HG03432 (cell line): Measurements from ENCODE around the gene MAGI2.

ENCODE experiments used
- ATAC-seq: cut with Tn5 transposase; IDR thresholded peaks from one replicate; pipeline ENCODE4 v1.9.1; 2021; ENCODE audit warnings: mild to moderate bottlenecking, moderate library complexity; ENCODE audit not compliant: unreplicated experiment

The MAGI2 gene

DNA sequence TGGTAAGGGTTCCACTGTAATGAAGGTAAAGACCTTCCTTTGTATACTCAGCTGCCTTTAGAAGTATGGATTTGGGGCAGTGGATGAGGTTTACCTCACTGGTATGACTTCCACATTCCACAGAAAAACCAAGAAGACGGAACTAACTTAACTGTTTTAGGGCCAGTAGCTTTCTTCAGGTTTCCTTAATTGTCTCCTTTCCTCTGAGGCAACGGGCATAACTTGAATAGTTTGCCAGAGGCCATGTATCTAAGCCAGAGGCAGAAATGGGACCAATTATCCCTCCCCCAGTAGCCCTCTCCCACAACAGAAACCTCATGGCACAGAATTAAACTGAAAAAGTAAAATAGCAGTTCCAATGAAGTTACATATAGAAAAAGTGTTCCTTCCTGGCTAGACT, 1373.2 kb downstream of the MAGI2 start:
- no peak for ATAC-seq

- no peak for ATAC-seq
Measured at GRCh38 chr7:78074713-78075112, 1378.8 kb downstream of the MAGI2 start.

- ATAC-seq = no peak
Measured at GRCh38 chr7:78073609-78074382, 1379.7 kb downstream of the MAGI2 start.

DNA sequence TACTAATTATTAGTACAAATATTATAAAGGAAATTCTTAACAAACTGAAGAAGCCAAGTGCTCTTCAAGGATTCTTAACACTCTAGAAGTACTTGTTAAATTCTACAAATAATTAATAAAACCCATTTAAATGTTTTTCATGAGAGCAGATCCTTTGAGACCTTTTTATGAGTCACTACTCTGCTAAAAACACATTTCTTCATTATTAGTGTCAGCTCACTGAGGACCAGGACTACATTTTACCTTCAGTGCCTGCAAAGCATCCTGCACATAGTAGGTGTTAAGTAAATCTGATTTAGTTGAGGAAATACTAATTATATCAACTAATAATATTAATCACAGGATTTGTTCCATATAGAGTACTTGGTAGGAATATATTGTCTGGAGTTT, 1381.3 kb downstream of the MAGI2 start:
- no peak for ATAC-seq

- no peak for ATAC-seq
Measured at GRCh38 chr7:78071491-78072200, 1381.8 kb downstream of the MAGI2 start.

DNA sequence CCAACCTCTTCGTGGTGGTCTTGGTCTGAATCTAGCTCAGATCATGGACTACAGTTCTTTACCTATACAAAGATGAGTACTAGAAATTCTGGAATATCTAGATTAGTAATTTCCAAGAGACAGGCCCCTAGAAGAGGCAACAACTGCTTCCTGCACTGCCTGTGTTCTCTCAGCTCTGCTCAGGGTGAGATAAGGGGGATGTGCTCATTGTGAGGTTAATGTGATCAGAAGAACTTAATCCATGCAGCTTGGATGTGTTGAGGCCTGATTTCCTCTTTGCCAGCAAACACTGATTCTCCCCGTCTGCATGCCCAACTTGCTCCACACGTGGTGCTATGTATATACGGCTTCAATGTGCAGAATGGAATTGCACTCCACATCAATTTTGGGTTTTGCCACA, 1386.9 kb downstream of the MAGI2 start:
- ATAC-seq = no peak

GRCh38 chr7:78063758-78064157, 1389.7 kb downstream of the MAGI2 start:
- ATAC-seq = no peak

- no peak for ATAC-seq
Measured at GRCh38 chr7:78062214-78062613, 1391.3 kb downstream of the MAGI2 start.

GRCh38 chr7:78057571-78057970, 1395.9 kb downstream of the MAGI2 start:
- ATAC-seq = no peak

- ATAC-seq = no peak
Measured at GRCh38 chr7:78055599-78055998, 1397.9 kb downstream of the MAGI2 start.

- no peak for ATAC-seq
Measured at GRCh38 chr7:78055001-78055573, 1398.4 kb downstream of the MAGI2 start.

DNA sequence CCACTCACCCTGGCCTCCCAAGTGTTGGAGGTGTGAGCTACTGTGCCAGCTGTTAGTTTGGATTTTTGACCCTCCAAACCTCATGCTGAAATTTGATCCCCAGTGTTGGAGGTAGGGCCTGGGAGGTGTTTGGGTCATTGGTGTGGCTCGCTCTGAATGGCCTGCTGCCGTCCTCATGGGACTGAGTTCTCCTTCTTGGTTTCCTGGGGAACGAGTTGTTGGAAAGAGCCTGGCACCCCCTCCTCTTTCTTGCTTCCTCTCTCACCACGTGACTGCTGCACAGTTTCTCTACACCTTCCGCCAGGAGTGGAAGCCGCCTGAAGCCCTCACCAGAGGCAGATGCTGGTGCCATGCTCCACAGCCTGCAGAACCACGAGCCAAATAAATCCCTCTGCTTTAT, 1401.4 kb downstream of the MAGI2 start:
- ATAC-seq = no peak

GRCh38 chr7:78047800-78048199, 1405.7 kb downstream of the MAGI2 start:
- no peak for ATAC-seq

GRCh38 chr7:78043159-78043558, 1410.3 kb downstream of the MAGI2 start:
- no peak for ATAC-seq

DNA sequence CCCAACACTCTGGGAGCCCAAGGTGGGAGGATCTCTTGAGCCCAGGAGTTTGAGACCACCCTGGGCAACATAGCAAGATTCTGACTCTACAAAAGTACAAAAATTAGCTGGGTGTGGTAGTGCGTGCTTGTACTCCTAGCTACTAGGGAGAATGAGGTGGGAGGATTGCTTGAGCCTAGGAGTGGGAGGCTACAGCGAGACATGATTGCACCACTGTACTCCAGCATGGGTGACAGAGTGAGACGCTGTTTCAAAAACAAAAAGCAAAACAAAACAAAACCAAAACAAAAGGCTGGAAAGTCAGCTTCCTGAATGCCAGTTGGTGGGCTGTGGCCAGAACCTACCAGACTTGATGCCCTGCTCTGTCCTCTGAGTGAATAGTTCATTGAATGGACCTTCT, 1412.0 kb downstream of the MAGI2 start:
- no peak for ATAC-seq

DNA sequence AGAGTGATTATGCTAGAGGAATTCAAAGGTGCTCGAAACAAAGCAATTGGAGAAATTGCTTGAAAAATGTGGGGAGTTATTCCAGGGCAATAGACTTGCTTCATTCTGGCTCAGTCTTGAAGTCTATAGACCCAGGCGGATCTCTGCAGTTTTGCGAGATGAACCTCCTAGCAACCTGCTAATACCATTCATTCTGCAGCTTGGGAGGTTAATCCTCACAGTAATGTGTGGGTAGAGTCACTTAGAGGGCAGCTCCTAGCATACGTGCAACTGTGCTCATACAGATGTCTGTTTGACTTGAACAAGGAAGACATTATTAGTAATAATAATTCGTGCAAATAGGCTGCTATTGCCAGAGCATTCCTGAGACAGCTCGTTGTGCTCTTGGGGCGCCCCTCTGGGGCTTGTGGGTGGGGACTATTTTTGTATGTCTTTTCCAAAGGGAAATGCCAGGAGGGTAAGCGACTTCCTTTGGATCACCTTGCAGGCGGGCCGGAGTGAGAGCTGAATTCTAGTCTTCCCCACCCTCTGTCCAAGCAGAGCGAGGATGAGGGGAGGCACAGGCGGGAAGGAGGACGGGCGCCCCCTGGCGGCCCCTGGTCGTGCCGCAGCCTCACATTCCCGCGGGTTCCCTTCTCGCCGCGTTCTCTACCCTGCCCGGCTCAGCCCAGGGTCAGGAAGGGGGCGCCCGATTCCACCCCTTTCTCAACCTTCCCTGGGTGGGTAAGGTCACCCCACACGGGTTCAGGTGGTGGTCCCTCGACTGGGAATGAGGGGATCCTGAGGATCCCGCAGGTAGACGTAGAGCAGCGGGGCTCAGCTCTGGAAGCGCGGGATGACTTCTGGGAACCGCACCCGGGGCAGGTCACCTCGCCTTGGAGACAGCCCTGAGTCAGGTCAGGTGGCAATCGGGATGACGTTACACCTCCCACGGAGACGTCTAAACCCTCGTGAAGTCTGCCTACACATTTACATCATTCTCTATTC, 1413.4 kb downstream of the MAGI2 start:
- ATAC-seq = peak; percentile 95

DNA sequence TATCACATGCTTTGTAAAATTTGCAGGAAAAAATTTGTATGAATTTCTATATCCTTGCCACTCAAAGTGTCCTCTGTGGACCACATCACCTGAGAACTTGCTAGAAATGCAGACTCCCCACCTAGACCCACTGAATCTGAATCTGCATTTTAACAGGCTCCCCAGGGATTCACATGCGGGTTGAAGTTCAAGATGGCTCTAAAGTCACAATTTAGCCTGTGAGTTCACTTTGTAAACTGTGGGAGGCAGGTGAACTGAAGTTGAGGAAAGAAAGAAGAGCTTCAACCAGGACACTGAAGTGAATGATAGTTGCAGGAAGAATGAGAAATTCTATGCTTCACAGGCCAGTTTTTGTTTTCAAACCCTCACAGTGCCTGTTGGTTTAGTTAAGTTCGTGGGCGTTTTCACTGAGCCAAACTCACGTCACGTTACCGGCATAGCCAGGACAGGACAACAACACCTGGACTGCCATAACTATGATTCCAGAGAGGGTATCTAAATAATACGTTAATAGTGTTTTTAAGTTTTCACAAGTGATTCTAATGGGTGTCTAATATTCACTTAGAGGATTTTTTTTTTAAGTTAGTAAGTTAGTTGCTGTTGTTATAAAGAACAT, 1414.9 kb downstream of the MAGI2 start:
- no peak for ATAC-seq

GRCh38 chr7:78037603-78038002, 1415.9 kb downstream of the MAGI2 start:
- ATAC-seq = no peak

GRCh38 chr7:78033410-78033809, 1420.1 kb downstream of the MAGI2 start:
- no peak for ATAC-seq

DNA sequence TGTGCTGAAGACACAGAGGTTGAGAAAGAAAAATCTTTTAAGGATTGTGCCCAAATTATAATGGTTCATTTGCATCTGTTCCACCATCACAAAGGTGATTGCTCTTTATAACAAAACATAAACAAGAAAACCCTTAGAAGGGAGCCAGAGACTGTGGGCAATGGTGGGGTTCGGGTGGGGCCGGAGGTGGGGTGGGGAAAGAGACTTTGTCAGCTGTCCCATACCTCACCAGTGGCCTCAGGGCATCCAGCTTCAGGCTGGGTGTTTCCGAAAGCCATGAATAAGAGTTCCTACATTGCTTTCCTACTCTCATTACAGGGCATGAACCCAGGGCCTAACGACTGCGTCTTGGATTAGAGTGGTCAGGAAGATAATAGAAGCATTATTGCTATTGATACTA, 1427.0 kb downstream of the MAGI2 start:
- no peak for ATAC-seq

GRCh38 chr7:78024591-78024990, 1428.9 kb downstream of the MAGI2 start:
- ATAC-seq = no peak
